HCT116 (cell line): Measurements from ENCODE around the gene ARSJ. TPM values are rescaled to one million over a fixed set of nuclear protein-coding genes. Genes with fewer than 3 reads are reported as not detected.
A peak's percentile ranks its signal among the peaks of the same experiment; 100 is the strongest.

Experiments
- ATAC-seq: fragments of 200-7000 bp; cut with Tn5 transposase; 2 replicates; pipeline ENCODE4 v1.9.1; 2020; ENCODE audit warnings: mild to moderate bottlenecking, moderate library complexity
- BruUV-seq: library from RNA; stranded (reverse); fragments of 400-500 nt; replicated peaks from 2 replicates; lab custom pipeline; 2021; lab: Mats Ljungman, UMichigan
- CTCF ChIA-PET: fragments of 300-600 bp; sonication (Branson Sonifier 250); formaldehyde crosslinking; loops from one replicate; lab custom pipeline; 2021; ENCODE audit warnings: antibody characterized with exemption; lab: Charles Lee
- POLR2A ChIA-PET: fragments of 300-600, 350-600 bp; sonication (Branson Sonifier 250); formaldehyde crosslinking; loops from one replicate; lab custom pipeline; 2021; ENCODE audit warnings: antibody characterized with exemption; lab: Charles Lee
- RAD21 ChIA-PET, 2 experiments: fragments of 300-600 bp; sonication (Branson Sonifier 250); formaldehyde crosslinking; loops; one replicate each; lab custom pipeline; 2023; ENCODE audit warnings: low total read pairs in 2 of 2; ENCODE audit not compliant: uncharacterized antibody in 2 of 2, unreplicated experiment in 2 of 2, low non-redundant PET in 1 of 2; lab: Charles Lee
- DNase-seq: peaks from one replicate; pipeline ENCODE4 v3.0.0-alpha.2; 2010; ENCODE audit warnings: low read depth, low spot score
- H2AFZ ChIP-seq: fragments of 200-600 bp; shearing (Covaris generic), sonication (generic); 2 replicates; pipeline ENCODE4 v1.6.1; 2017; ENCODE audit warnings: low read depth, mixed run types, mixed read lengths, antibody characterized with exemption, low read length; ENCODE audit not compliant: poor library complexity, severe bottlenecking
- H3K27ac ChIP-seq: 2 replicates; pipeline ENCODE4 v1.5.1; 2012; ENCODE audit warnings: low read depth, low read length
- H3K27me3 ChIP-seq: fragments of 200-600 bp; sonication (generic); 2 replicates; pipeline ENCODE4 v1.6.1; 2016; ENCODE audit warnings: mixed run types, low read length, mixed read lengths; ENCODE audit not compliant: insufficient read depth
- H3K36me3 ChIP-seq, 2 experiments: fragments of 200-500 bp in 1 of 2; fragments of 200-600 bp in 1 of 2; sonication (Bioruptor generic) in 1 of 2; sonication (generic) in 1 of 2; 2 replicates each; pipeline versions ENCODE4 v1.5.1 to v1.6.1; 2014 to 2016; ENCODE audit warnings: low read length in 2 of 2, inconsistent platforms in 1 of 2, mixed read lengths in 1 of 2, mixed run types in 1 of 2; ENCODE audit not compliant: insufficient read depth in 2 of 2, control insufficient read depth in 1 of 2
- H3K4me1 ChIP-seq, 2 experiments: fragments of 200-600 bp in 1 of 2; sonication (generic) in 1 of 2; 2 replicates each; pipeline versions ENCODE4 v1.5.1 to v1.6.1; 2012 to 2017; ENCODE audit warnings: low read length in 2 of 2, inconsistent platforms in 1 of 2, mild to moderate bottlenecking in 1 of 2, mixed read lengths in 1 of 2, mixed run types in 1 of 2, moderate library complexity in 1 of 2; ENCODE audit not compliant: insufficient read depth in 2 of 2, control insufficient read depth in 1 of 2
- H3K4me2 ChIP-seq: fragments of 200-600 bp; sonication (generic); 2 replicates; pipeline ENCODE4 v1.6.1; 2017; ENCODE audit warnings: mixed run types, low read length, mixed read lengths
- H3K4me3 ChIP-seq, 2 experiments: fragments of 200-600 bp in 1 of 2; sonication (generic) in 1 of 2; replicated peaks in 1 of 2; 2 replicates each; pipeline ENCODE4 v1.5.1; 2011 to 2016; ENCODE audit warnings: low read length in 2 of 2, control low read depth in 1 of 2, low read depth in 1 of 2, mild to moderate bottlenecking in 1 of 2, mixed read lengths in 1 of 2, mixed run types in 1 of 2
- H3K79me2 ChIP-seq: fragments of 200-600 bp; sonication (generic); 2 replicates; pipeline ENCODE4 v1.6.1; 2017; ENCODE audit warnings: mild to moderate bottlenecking, mixed run types, low read length, moderate library complexity, mixed read lengths; ENCODE audit not compliant: insufficient read depth
- H3K9ac ChIP-seq: fragments of 200-600 bp; sonication (generic); 2 replicates; pipeline ENCODE4 v1.6.1; 2016; ENCODE audit warnings: low read length, mixed read lengths
- H3K9me2 ChIP-seq: fragments of 200-600 bp; sonication (generic), shearing (Covaris generic); 2 replicates; pipeline ENCODE4 v1.6.1; 2017; ENCODE audit warnings: mixed run types, mild to moderate bottlenecking, moderate library complexity; ENCODE audit not compliant: insufficient read depth
- H3K9me3 ChIP-seq, 2 experiments: fragments of 200-500 bp in 1 of 2; fragments of 200-600 bp in 1 of 2; sonication (Bioruptor generic) in 1 of 2; sonication (generic) in 1 of 2; 2 replicates each; pipeline ENCODE4 v1.6.1; 2014 to 2017; ENCODE audit warnings: low read length in 2 of 2, mixed read lengths in 2 of 2, inconsistent platforms in 1 of 2, low read depth in 1 of 2, mild to moderate bottlenecking in 1 of 2, mixed run types in 1 of 2, moderate library complexity in 1 of 2; ENCODE audit not compliant: control insufficient read depth in 1 of 2, insufficient read depth in 1 of 2
- H4K20me1 ChIP-seq: fragments of 200-600 bp; sonication (generic), shearing (Covaris generic); 2 replicates; pipeline ENCODE4 v1.6.1; 2017; ENCODE audit warnings: mixed run types, mild to moderate bottlenecking, moderate library complexity; ENCODE audit not compliant: insufficient read depth
- CEBPB ChIP-seq: IDR thresholded peaks from 2 replicates; pipeline ENCODE4 v1.6.1; 2012; ENCODE audit warnings: low read depth
- EGR1 ChIP-seq: IDR thresholded peaks from 2 replicates; pipeline ENCODE4 v1.6.1; 2012; ENCODE audit warnings: low read depth
- EZH2phosphoT487 ChIP-seq: fragments of 200-600 bp; IDR thresholded peaks from 2 replicates; pipeline ENCODE4 v1.6.1; 2018; ENCODE audit warnings: antibody characterized with exemption, borderline replicate concordance
- MAX ChIP-seq: IDR thresholded peaks from 2 replicates; pipeline ENCODE4 v1.6.1; 2012
- SRF ChIP-seq: IDR thresholded peaks from 2 replicates; pipeline ENCODE4 v1.6.1; 2012; ENCODE audit warnings: low read depth
- intact Hi-C: fragments of 100-400 bp; cut with micrococcal nuclease; formaldehyde crosslinking; loops from 2 replicates; pipeline ENCODE4 v1.10.0; 2022
- total RNA-seq: library from RNA; stranded (reverse); gene quantifications from one replicate; pipeline ENCODE4 v1.2.1, GENCODE V29; 2021; ENCODE audit not compliant: unreplicated experiment

Gene ARSJ
- total RNA-seq, 1 experiment from 2014 or later: 2.3 TPM

DNA sequence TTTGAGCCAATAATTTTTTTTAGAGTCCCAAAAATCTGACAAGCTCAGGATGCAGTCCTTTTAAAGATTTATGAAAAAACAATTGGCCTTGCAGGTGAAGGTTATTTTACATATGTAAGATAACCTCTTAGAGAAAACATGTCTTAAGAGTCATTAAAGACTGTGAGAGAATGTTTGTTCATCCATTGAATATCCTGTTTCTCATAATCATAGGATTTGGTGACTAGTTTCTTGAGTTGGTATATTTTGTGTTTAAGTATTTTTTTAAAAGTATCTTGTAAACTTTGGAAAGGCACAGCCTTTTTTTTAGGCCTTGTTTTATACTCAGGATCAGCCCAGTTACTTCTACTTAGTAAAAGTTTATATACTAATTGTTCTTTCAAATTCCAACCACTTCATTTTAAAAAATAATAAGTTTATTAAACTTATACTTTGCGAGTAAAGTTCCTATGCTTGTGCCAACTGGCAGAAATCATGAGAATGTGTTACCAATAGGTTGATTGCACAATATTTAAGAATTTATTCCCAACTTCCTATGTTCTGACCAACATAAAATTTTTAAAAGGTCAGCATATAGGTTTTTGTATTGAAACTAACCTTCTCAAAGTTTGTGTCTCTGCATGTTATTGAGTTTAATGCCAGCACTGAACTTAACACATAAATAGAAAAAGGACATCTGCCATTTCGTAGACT lies 40.0 kb upstream of the ARSJ start:
- Histone ChIP-seq H3K79me2 (no peaks in the 10 kb centered on the region), H3K27me3 (no peaks in the 10 kb centered on the region), H3K4me2 (no peak overlapping the region), H3K4me3 (no peak overlapping the region), H3K27ac (no peak overlapping the region), H3K4me1 (peaks cover 5 to 9% of the 10 kb centered on the region in 2 experiments; a peak in 2 of 4 replicates), H3K36me3 (no peaks in the 10 kb centered on the region), H2AFZ (peak overlapping the region; percentile 38), H3K9ac (no peak overlapping the region), H3K9me2 (no peaks in the 10 kb centered on the region), H3K9me3 (no peaks in the 10 kb centered on the region), H4K20me1 (no peaks in the 10 kb centered on the region)
- POLR2A ChIA-PET: no interaction called here
- no peak for ATAC-seq
- RAD21 ChIA-PET: no interaction called here
- CTCF ChIA-PET: no interaction called here
- intact Hi-C loops: no loop called here
- no peak for DNase-seq
- no peak for TF ChIP-seq EGR1
- TF ChIP-seq MAX: no peak
- BruUV-seq: no TSS peak

- ATAC-seq (no peak), DNase-seq (no peak)
- Histone ChIP-seq H3K27ac (no peak overlapping the region), H3K27me3 (no peaks in the 10 kb centered on the region), H3K79me2 (no peaks in the 10 kb centered on the region), H3K4me1 (peaks cover 5 to 9% of the 10 kb centered on the region in 2 experiments; a peak in 2 of 4 replicates), H3K9me3 (no peaks in the 10 kb centered on the region), H3K9me2 (no peaks in the 10 kb centered on the region), H3K4me3 (no peak overlapping the region), H3K9ac (no peak overlapping the region), H2AFZ (no peak overlapping the region), H4K20me1 (no peaks in the 10 kb centered on the region), H3K4me2 (no peak overlapping the region), H3K36me3 (no peaks in the 10 kb centered on the region)
- POLR2A ChIA-PET: no interaction called here
- BruUV-seq: no TSS peak
- CTCF ChIA-PET: no interaction called here
- TF ChIP-seq EZH2phosphoT487: no peak
- TF ChIP-seq SRF: no peak
- peak; percentile 35; the same call in 1 of the 2 replicates for TF ChIP-seq CEBPB
- intact Hi-C loops: no loop called here
- RAD21 ChIA-PET: no interaction called here
These were observed 37.9 kb upstream of the ARSJ start for GRCh38 chr4:114017120-114017917.
